Neural progenitor cell (in vitro differentiated cells): ENCODE results near the gene IMMP1L. TPM values are rescaled to one million over a fixed set of nuclear protein-coding genes. Genes with fewer than 3 reads are reported as not detected.
A peak's percentile ranks its signal among the peaks of the same experiment; 100 is the strongest.

ENCODE experiments used
- DNase-seq: peaks from one replicate; pipeline ENCODE4 v3.0.0-alpha.2; 2016; ENCODE audit warnings: low spot score
- H2AFZ ChIP-seq: fragments of 200-600 bp; sonication (generic); replicated peaks from 2 replicates; pipeline ENCODE4 v1.6.1; 2016; ENCODE audit warnings: antibody characterized with exemption
- H3F3A ChIP-seq: fragments of 200-600 bp; sonication (generic); 2 replicates; pipeline ENCODE4 v1.6.1; 2016; ENCODE audit warnings: antibody characterized with exemption, low read depth
- H3K27ac ChIP-seq: fragments of 200-600 bp; sonication (generic); 2 replicates; pipeline ENCODE4 v1.5.1; 2016; ENCODE audit warnings: mild to moderate bottlenecking
- H3K27me3 ChIP-seq: fragments of 200-600 bp; sonication (generic); 2 replicates; pipeline ENCODE4 v1.6.1; 2016; ENCODE audit warnings: mild to moderate bottlenecking, moderate library complexity
- H3K36me3 ChIP-seq: fragments of 200-600 bp; sonication (generic); 2 replicates; pipeline ENCODE4 v1.5.1; 2016
- H3K4me1 ChIP-seq: fragments of 200-600 bp; sonication (generic); 2 replicates; pipeline ENCODE4 v1.6.1; 2016; ENCODE audit warnings: mixed run types
- H3K4me2 ChIP-seq: fragments of 200-600 bp; sonication (generic); 2 replicates; pipeline ENCODE4 v1.6.1; 2016
- H3K4me3 ChIP-seq: fragments of 200-600 bp; sonication (generic); 2 replicates; pipeline ENCODE4 v1.5.1; 2016
- H3K79me2 ChIP-seq: fragments of 200-600 bp; sonication (generic); 2 replicates; pipeline ENCODE4 v1.6.1; 2016; ENCODE audit warnings: low read depth
- H3K9ac ChIP-seq: fragments of 200-600 bp; sonication (generic); 2 replicates; pipeline ENCODE4 v1.6.1; 2016
- H3K9me3 ChIP-seq: fragments of 200-600 bp; sonication (generic); 2 replicates; pipeline ENCODE4 v1.5.1; 2016; ENCODE audit warnings: low read depth
- H4K20me1 ChIP-seq: fragments of 200-600 bp; sonication (generic); 2 replicates; pipeline ENCODE4 v1.6.1; 2016; ENCODE audit warnings: low read depth
- H3K27ac Mint-ChIP-seq: 3 replicates; pipeline ENCODE4 v1.8.0; 2021; ENCODE audit warnings: mixed read lengths
- H3K27me3 Mint-ChIP-seq: 2 replicates; pipeline ENCODE4 v1.8.0; 2022; ENCODE audit warnings: low read depth, mild to moderate bottlenecking, inconsistent platforms, moderate library complexity, mixed read lengths; ENCODE audit not compliant: insufficient read depth
- H3K36me3 Mint-ChIP-seq: 3 replicates; pipeline ENCODE4 v1.8.0; 2021; ENCODE audit warnings: mixed read lengths
- H3K4me1 Mint-ChIP-seq: 3 replicates; pipeline ENCODE4 v1.8.0; 2021; ENCODE audit warnings: mixed read lengths
- H3K4me3 Mint-ChIP-seq: 3 replicates; pipeline ENCODE4 v1.8.0; 2021; ENCODE audit warnings: mild to moderate bottlenecking, moderate library complexity, mixed read lengths
- H3K9me3 Mint-ChIP-seq: 3 replicates; pipeline ENCODE4 v1.8.0; 2020; ENCODE audit warnings: mixed read lengths
- EZH2 ChIP-seq: fragments of 200-600 bp; sonication (generic); IDR thresholded peaks from 2 replicates; pipeline ENCODE4 v1.6.1; 2017; ENCODE audit warnings: antibody characterized with exemption, mild to moderate bottlenecking, moderate library complexity
- EZH2phosphoT487 ChIP-seq: fragments of 200-600 bp; sonication (generic); IDR thresholded peaks from 2 replicates; pipeline ENCODE4 v1.6.1; 2017; ENCODE audit warnings: antibody characterized with exemption
- total RNA-seq: library from RNA; depleted of rRNA; stranded (reverse); fragments of >200 nt; gene quantifications from 2 replicates; pipeline ENCODE4 v1.2.3, GENCODE V29; 2015; ENCODE audit warnings: low replicate concordance
- TF ChIP-seq, protein P1 (sequence below): fragments of 200-600 bp; sonication (generic); IDR thresholded peaks from 2 replicates; pipeline ENCODE4 v1.5.1; 2017; ENCODE audit warnings: antibody characterized with exemption, mild to moderate bottlenecking

The IMMP1L gene
- total RNA-seq, 1 donor from 2014 or later, result 122 TPM

DNA sequence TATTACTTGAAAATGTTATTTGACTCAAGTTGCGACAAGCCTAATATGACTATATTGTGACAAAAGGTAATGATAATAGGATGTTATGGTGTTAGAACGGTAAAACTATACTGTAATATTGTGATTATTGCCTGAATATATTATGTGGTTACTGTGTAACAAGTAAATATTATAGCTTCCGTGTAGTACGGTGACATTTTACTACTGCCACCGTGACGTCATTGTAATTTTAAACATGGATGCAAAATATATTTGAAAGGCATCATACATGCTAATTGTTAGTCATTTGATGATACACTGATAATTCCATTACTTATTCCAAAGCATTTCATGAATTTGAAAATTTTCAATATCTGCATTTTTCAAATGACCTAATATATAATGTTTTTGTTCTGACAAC is 2.7 kb upstream of the IMMP1L start:
- H3K36me3 Mint-ChIP-seq, result peaks cover 4% of the 10 kb centered on the region
- H3K79me2 ChIP-seq, result peaks cover 97% of the 10 kb centered on the region

DNA sequence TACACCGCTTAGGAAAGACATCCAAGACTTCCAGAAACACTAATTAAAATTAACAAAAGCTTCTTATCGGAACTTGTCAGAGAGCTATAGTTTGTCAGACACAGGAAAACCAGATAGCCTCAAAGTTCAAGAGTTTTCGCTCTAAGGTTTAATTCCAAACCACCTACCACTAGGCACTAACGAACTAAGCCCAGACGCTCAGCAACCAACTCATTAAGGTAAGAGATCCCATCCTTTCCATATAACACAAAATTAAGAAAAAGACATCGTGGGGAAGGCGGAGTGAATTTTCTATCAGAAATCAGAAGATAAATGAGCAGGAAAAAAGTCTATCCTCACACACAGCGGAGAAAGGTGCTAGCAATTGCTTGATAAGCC is 382 bp downstream of the IMMP1L start:
- Mint-ChIP-seq H3K4me3 (peak overlapping the region; percentile 99), H3K27me3 (peaks cover 3% of the 10 kb centered on the region), H3K36me3 (peaks cover 26% of the 10 kb centered on the region), H3K27ac (peak overlapping the region; percentile 99), H3K9me3 (peaks cover 11% of the 10 kb centered on the region), H3K4me1 (peaks cover 27% of the 10 kb centered on the region)
- peak; percentile 38 for DNase-seq
- Histone ChIP-seq H3K79me2 (peaks cover 97% of the 10 kb centered on the region), H3K9me3 (no peaks in the 10 kb centered on the region), H3K4me3 (peak overlapping the region; percentile 88), H3K4me1 (peaks cover 40% of the 10 kb centered on the region), H3K27me3 (no peaks in the 10 kb centered on the region), H3F3A (peaks cover 9% of the 10 kb centered on the region), H3K9ac (peak overlapping the region; percentile 72), H3K36me3 (peaks cover 2% of the 10 kb centered on the region), H2AFZ (peak overlapping the region; percentile 82), H3K4me2 (peak overlapping the region; percentile 94), H4K20me1 (peaks cover 8% of the 10 kb centered on the region), H3K27ac (no peak overlapping the region)
- no peak for TF ChIP-seq EZH2
- TF ChIP-seq, protein P1, sequence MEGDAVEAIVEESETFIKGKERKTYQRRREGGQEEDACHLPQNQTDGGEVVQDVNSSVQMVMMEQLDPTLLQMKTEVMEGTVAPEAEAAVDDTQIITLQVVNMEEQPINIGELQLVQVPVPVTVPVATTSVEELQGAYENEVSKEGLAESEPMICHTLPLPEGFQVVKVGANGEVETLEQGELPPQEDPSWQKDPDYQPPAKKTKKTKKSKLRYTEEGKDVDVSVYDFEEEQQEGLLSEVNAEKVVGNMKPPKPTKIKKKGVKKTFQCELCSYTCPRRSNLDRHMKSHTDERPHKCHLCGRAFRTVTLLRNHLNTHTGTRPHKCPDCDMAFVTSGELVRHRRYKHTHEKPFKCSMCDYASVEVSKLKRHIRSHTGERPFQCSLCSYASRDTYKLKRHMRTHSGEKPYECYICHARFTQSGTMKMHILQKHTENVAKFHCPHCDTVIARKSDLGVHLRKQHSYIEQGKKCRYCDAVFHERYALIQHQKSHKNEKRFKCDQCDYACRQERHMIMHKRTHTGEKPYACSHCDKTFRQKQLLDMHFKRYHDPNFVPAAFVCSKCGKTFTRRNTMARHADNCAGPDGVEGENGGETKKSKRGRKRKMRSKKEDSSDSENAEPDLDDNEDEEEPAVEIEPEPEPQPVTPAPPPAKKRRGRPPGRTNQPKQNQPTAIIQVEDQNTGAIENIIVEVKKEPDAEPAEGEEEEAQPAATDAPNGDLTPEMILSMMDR, result no peak
- no peak for TF ChIP-seq EZH2phosphoT487

More for the DNA sequence above, 2.7 kb upstream of the IMMP1L start:
- Histone ChIP-seq H3K4me3 (peak overlapping the region; percentile 88), H3K27me3 (no peaks in the 10 kb centered on the region), H3K27ac (no peak overlapping the region), H4K20me1 (peaks cover 8% of the 10 kb centered on the region), H3K36me3 (no peaks in the 10 kb centered on the region), H3K9me3 (no peaks in the 10 kb centered on the region), H3K9ac (peak overlapping the region; percentile 58), H3K4me2 (peak overlapping the region; percentile 99), H2AFZ (no peak overlapping the region), H3F3A (peaks cover 15% of the 10 kb centered on the region), H3K4me1 (peaks cover 48% of the 10 kb centered on the region)
- peaks cover 2% of the 10 kb centered on the region for H3K27me3 Mint-ChIP-seq
- TF ChIP-seq EZH2, result no peak
- TF ChIP-seq, protein P1, result no peak
- TF ChIP-seq EZH2phosphoT487, result no peak
- DNase-seq, result no peak
- H3K9me3 Mint-ChIP-seq, result no peaks in the 10 kb centered on the region
- H3K27ac Mint-ChIP-seq, result no peak overlapping the region
- H3K4me1 Mint-ChIP-seq, result peaks cover 40% of the 10 kb centered on the region
- H3K4me3 Mint-ChIP-seq, result peak overlapping the region; percentile 99

DNA sequence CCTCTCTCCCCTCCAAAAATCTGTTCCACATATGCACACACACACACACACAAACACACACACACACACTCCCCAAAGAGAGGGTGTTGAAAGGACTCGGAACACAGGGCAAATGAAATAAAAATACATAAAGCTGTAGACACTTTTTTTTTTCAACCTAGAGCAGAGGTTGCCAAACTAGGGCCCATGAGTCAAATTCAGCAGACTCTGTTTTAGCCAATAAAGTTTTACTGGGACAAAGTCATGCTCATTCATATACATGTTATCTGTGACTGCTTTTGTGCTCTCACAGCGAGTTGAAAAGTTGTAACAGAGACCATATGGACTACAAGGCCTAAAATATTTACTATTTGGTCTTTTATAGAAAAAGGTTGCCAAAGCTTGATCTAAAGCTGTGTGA is 8.9 kb downstream of the IMMP1L start:
- Histone ChIP-seq H3K79me2 (peaks cover 100% of the 10 kb centered on the region), H3K9me3 (no peaks in the 10 kb centered on the region), H3K27me3 (no peaks in the 10 kb centered on the region), H3K4me2 (no peak overlapping the region), H3K9ac (no peak overlapping the region), H3F3A (peaks cover 3% of the 10 kb centered on the region), H3K4me1 (peaks cover 6% of the 10 kb centered on the region), H3K36me3 (peaks cover 13% of the 10 kb centered on the region), H4K20me1 (no peaks in the 10 kb centered on the region), H3K4me3 (no peak overlapping the region), H2AFZ (no peak overlapping the region), H3K27ac (peak overlapping the region; percentile 60)
- H3K36me3 Mint-ChIP-seq, result peaks cover 74% of the 10 kb centered on the region
- no peak for DNase-seq
- peaks cover 49% of the 10 kb centered on the region for H3K9me3 Mint-ChIP-seq
- no peak overlapping the region for H3K27ac Mint-ChIP-seq
- no peak overlapping the region for H3K4me3 Mint-ChIP-seq
- no peaks in the 10 kb centered on the region for H3K4me1 Mint-ChIP-seq
- H3K27me3 Mint-ChIP-seq, result no peaks in the 10 kb centered on the region
- no peak for TF ChIP-seq EZH2phosphoT487
- TF ChIP-seq, protein P1, result no peak
- no peak for TF ChIP-seq EZH2
